HL-60 (cell line): ENCODE results near the gene GALK2.

Experiments
- DNase-seq, 2 experiments: peaks; one replicate each; pipeline ENCODE4 v3.0.0-alpha.2; 2010 to 2020; ENCODE audit warnings: low read depth in 1 of 2, low spot score in 1 of 2
- H3K27ac ChIP-seq: fragments of 250-450 bp; sonication (Bioruptor Pico); replicated peaks from 2 replicates; pipeline ENCODE4 v1.5.1; 2020; ENCODE audit warnings: mild to moderate bottlenecking, moderate library complexity
- H3K27me3 ChIP-seq: fragments of 250-450 bp; sonication (Bioruptor Pico); 2 replicates; pipeline ENCODE4 v1.5.1; 2021; ENCODE audit warnings: mild to moderate bottlenecking, moderate library complexity; ENCODE audit not compliant: insufficient read depth, poor library complexity, severe bottlenecking
- H3K4me3 ChIP-seq: replicated peaks from 2 replicates; pipeline ENCODE4 v1.5.1; 2011; ENCODE audit warnings: mild to moderate bottlenecking, control low read depth, low read length; ENCODE audit not compliant: insufficient read depth
- GABPA ChIP-seq: IDR thresholded peaks from 2 replicates; pipeline ENCODE4 v1.6.1; 2012; ENCODE audit warnings: low read depth
- POLR2AphosphoS5 ChIP-seq: IDR thresholded peaks from 2 replicates; pipeline ENCODE4 v1.6.1; 2012; ENCODE audit warnings: low read depth
- SPI1 ChIP-seq: IDR thresholded peaks from 2 replicates; pipeline ENCODE4 v1.6.1; 2012; ENCODE audit warnings: low read depth, mild to moderate bottlenecking, borderline replicate concordance
- long read RNA-seq: library from polyadenylated mRNA; unstranded; transcript quantifications from one replicate; pipeline ENCODE4 v2.0.0, GENCODE V29; 2020
- TF ChIP-seq, protein P1 (sequence below): IDR thresholded peaks from 2 replicates; pipeline ENCODE4 v1.6.1; 2012; ENCODE audit warnings: low read depth; ENCODE audit not compliant: insufficient replicate concordance
- TF ChIP-seq, protein P2 (sequence below): IDR thresholded peaks from one replicate; pipeline ENCODE4 v1.5.1; 2011; ENCODE audit warnings: low read length, control low read depth, inconsistent platforms; ENCODE audit not compliant: insufficient read depth

GALK2 gene
- long read RNA-seq, full-length matches to known transcripts: 293 of 414 reads
- long read RNA-seq, partial matches to known transcripts: 12 of 414 reads
- long read RNA-seq, other reads (novel, unspliced or antisense): 109 of 414 reads

DNA sequence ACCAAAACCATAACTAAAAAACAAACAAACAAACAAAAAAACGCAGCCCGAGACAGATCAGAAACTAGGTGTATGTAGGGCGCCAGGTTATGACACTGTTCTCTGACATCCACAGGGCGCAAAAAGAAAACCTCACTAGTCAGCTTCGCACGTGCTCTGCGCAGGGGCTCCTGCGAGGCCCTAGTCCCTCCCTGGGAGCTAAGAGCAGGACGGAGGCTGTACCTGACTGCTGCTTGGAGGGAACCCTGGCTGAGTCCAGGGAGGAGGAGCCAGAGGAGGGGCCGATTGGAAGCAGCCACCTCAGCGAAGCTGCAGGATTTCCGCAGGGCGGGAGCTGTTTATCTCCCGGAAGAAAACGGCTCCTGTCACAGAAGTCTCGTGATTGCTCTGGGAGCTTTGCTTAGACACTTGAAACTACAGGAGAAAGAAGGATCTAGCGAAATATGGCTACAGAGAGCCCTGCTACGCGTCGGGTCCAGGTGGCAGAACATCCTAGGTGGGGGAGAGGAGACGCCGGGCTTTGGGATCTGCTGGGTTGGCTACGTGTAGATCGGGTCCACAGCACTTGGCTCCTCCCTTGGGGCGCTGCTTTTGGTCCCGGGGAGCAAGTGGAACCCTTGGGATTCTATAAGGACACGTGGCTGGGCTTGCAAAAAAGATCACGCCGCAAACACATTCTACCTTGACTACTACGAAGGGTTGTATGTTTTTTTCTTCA lies at the start of gene GALK2:
Gene GALK2, plus strand, starts transcription at position 368 of the 718 bp plus-strand sequence. Its CDS starts 76 bp downstream, at position 444.
- peak; percentile 78 to 97 for DNase-seq
- peak within 1 kb of the TSS; percentile 90 for H3K27ac ChIP-seq
- TF ChIP-seq POLR2AphosphoS5 (peak; percentile 87), SPI1 (no peak), GABPA (no peak)
- TF ChIP-seq, protein P1, sequence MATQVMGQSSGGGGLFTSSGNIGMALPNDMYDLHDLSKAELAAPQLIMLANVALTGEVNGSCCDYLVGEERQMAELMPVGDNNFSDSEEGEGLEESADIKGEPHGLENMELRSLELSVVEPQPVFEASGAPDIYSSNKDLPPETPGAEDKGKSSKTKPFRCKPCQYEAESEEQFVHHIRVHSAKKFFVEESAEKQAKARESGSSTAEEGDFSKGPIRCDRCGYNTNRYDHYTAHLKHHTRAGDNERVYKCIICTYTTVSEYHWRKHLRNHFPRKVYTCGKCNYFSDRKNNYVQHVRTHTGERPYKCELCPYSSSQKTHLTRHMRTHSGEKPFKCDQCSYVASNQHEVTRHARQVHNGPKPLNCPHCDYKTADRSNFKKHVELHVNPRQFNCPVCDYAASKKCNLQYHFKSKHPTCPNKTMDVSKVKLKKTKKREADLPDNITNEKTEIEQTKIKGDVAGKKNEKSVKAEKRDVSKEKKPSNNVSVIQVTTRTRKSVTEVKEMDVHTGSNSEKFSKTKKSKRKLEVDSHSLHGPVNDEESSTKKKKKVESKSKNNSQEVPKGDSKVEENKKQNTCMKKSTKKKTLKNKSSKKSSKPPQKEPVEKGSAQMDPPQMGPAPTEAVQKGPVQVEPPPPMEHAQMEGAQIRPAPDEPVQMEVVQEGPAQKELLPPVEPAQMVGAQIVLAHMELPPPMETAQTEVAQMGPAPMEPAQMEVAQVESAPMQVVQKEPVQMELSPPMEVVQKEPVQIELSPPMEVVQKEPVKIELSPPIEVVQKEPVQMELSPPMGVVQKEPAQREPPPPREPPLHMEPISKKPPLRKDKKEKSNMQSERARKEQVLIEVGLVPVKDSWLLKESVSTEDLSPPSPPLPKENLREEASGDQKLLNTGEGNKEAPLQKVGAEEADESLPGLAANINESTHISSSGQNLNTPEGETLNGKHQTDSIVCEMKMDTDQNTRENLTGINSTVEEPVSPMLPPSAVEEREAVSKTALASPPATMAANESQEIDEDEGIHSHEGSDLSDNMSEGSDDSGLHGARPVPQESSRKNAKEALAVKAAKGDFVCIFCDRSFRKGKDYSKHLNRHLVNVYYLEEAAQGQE: peak; percentile 44
- TF ChIP-seq, protein P2, sequence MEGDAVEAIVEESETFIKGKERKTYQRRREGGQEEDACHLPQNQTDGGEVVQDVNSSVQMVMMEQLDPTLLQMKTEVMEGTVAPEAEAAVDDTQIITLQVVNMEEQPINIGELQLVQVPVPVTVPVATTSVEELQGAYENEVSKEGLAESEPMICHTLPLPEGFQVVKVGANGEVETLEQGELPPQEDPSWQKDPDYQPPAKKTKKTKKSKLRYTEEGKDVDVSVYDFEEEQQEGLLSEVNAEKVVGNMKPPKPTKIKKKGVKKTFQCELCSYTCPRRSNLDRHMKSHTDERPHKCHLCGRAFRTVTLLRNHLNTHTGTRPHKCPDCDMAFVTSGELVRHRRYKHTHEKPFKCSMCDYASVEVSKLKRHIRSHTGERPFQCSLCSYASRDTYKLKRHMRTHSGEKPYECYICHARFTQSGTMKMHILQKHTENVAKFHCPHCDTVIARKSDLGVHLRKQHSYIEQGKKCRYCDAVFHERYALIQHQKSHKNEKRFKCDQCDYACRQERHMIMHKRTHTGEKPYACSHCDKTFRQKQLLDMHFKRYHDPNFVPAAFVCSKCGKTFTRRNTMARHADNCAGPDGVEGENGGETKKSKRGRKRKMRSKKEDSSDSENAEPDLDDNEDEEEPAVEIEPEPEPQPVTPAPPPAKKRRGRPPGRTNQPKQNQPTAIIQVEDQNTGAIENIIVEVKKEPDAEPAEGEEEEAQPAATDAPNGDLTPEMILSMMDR: no peak
- peak within 1 kb of the TSS; percentile 71 for H3K4me3 ChIP-seq
- H3K27me3 ChIP-seq: no peaks in the 10 kb centered on the region

GRCh38 chr15:49120832-49121231 lies 49.2 kb upstream of the GALK2 start:
- DNase-seq: no peak
- Histone ChIP-seq H3K27me3 (no peaks in the 10 kb centered on the region), H3K27ac (no peak overlapping the region), H3K4me3 (no peak overlapping the region)
- TF ChIP-seq POLR2AphosphoS5 (no peak), GABPA (no peak), SPI1 (no peak)
- TF ChIP-seq, protein P1: no peak
- TF ChIP-seq, protein P2: no peak

GRCh38 chr15:49121901-49122300 lies 48.1 kb upstream of the GALK2 start:
- Histone ChIP-seq H3K4me3 (no peak overlapping the region), H3K27me3 (no peaks in the 10 kb centered on the region), H3K27ac (no peak overlapping the region)
- no peak for DNase-seq
- TF ChIP-seq SPI1: no peak
- TF ChIP-seq GABPA: no peak
- TF ChIP-seq POLR2AphosphoS5: no peak
- TF ChIP-seq, protein P2: no peak
- TF ChIP-seq, protein P1: no peak
